Ascending aorta (tissue), 2 donors: ENCODE data around the gene PSMD6. TPM values are rescaled to one million over a fixed set of nuclear protein-coding genes. Genes with fewer than 3 reads are reported as not detected.
A peak's percentile ranks its signal among the peaks of the same experiment; 100 is the strongest.

ENCODE experiments used
- DNase-seq, 2 donors: peaks; one replicate each; pipeline ENCODE4 v3.0.0-alpha.2; 2019; ENCODE audit warnings: low spot score in 2 of 2
- H3K27ac ChIP-seq, 2 donors: fragments of 200-600 bp; sonication (generic); one replicate each; pipeline ENCODE4 v1.5.1; 2016 to 2017; ENCODE audit warnings: mild to moderate bottlenecking in 1 of 2
- H3K27me3 ChIP-seq: fragments of 200-600 bp; sonication (generic); one replicate; pipeline ENCODE4 v1.5.1; 2017
- H3K36me3 ChIP-seq, 2 donors: fragments of 200-600 bp; sonication (generic); one replicate each; pipeline ENCODE4 v1.5.1; 2016
- H3K4me1 ChIP-seq, 2 donors: fragments of 200-600 bp; sonication (generic); one replicate each; pipeline ENCODE4 v1.5.1; 2016 to 2017; ENCODE audit warnings: mild to moderate bottlenecking in 1 of 2
- H3K4me3 ChIP-seq, 2 donors: fragments of 200-600 bp; sonication (generic); one replicate each; pipeline ENCODE4 v1.5.1; 2016 to 2017; ENCODE audit warnings: mild to moderate bottlenecking in 1 of 2
- H3K9me3 ChIP-seq, 2 donors: fragments of 200-600 bp; sonication (generic); one replicate each; pipeline ENCODE4 v1.5.1; 2016
- intact Hi-C: fragments of 100-400 bp; cut with DNase I; formaldehyde crosslinking; loops from one replicate; pipeline ENCODE4 v1.15.1; 2023
- total RNA-seq: library from RNA; depleted of rRNA; stranded (reverse); fragments of >200 nt; gene quantifications from one replicate; pipeline ENCODE4 v1.1.0, GENCODE V29; 2016
- TF ChIP-seq, protein P1 (sequence below), 3 experiments: fragments of 200-600 bp in 2 of 3; fragments of 450-650 bp in 1 of 3; sonication (generic) in 2 of 3; IDR thresholded peaks; one replicate each; pipeline ENCODE4 v1.5.1; 2016 to 2019; ENCODE audit warnings: antibody characterized with exemption in 3 of 3, mild to moderate bottlenecking in 1 of 3, moderate library complexity in 1 of 3

PSMD6 gene
- total RNA-seq, 1 donor from 2014 or later = 49.2 TPM

DNA sequence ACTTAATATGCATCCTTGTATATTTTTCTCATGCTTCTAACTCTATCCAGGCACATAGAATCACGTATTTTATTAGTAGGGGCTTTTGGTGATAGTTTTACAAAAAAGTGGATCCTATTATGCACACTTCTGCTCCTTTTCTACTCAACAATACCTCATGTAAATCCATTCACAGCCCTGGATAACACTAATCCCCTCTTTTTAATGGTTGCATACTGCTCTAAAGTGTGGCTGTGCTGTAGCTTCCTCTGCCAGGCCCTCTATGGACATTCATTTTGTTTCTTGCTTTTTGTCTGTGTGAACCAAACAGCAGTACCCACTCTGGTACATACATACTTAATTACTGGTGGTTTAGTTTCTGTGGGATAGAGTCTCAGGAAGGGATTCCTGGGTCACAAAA, 59.8 kb downstream of the PSMD6 start:
- intact Hi-C loops = loop anchor here (2.0 kb wide), 1 partner anchor 29 kb away; no protein-coding TSS in a partner anchor
- Histone ChIP-seq H3K36me3 (no peaks in the 10 kb centered on the region), H3K27me3 (no peaks in the 10 kb centered on the region), H3K9me3 (no peaks in the 10 kb centered on the region), H3K4me1 (peaks cover 3 to 33% of the 10 kb centered on the region in 2 donors), H3K4me3 (no peak overlapping the region), H3K27ac (no peak overlapping the region)
- TF ChIP-seq, protein P1, sequence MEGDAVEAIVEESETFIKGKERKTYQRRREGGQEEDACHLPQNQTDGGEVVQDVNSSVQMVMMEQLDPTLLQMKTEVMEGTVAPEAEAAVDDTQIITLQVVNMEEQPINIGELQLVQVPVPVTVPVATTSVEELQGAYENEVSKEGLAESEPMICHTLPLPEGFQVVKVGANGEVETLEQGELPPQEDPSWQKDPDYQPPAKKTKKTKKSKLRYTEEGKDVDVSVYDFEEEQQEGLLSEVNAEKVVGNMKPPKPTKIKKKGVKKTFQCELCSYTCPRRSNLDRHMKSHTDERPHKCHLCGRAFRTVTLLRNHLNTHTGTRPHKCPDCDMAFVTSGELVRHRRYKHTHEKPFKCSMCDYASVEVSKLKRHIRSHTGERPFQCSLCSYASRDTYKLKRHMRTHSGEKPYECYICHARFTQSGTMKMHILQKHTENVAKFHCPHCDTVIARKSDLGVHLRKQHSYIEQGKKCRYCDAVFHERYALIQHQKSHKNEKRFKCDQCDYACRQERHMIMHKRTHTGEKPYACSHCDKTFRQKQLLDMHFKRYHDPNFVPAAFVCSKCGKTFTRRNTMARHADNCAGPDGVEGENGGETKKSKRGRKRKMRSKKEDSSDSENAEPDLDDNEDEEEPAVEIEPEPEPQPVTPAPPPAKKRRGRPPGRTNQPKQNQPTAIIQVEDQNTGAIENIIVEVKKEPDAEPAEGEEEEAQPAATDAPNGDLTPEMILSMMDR (IDR thresholded peaks at IDR 0.05) = no peak
- DNase-seq = no peak

DNA sequence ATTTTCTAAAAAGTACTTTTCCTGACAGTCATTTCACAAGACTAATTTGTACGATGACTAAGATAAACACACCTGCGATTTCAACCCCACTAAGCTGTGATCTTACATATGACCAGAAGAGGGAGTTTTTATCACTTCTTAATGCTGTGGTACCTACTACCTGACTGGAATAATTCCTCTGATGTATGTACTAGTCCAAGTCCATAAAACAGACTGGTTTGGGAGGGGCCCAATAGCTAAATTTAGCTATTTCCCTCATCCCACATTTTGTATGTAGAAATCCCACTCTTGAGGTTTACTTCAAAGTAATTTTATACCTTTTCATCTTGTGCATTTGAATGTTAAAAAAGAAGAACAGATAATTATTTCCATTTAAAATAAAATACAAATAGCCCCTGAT, 61.4 kb downstream of the PSMD6 start:
- Histone ChIP-seq H3K27ac (no peak overlapping the region), H3K27me3 (no peaks in the 10 kb centered on the region), H3K4me1 (peaks cover 3 to 27% of the 10 kb centered on the region in 2 donors), H3K9me3 (no peaks in the 10 kb centered on the region), H3K36me3 (no peaks in the 10 kb centered on the region), H3K4me3 (no peak overlapping the region)
- DNase-seq = no peak
- TF ChIP-seq, protein P1 (IDR thresholded peaks at IDR 0.05) = peak; percentile 37 to 58 (median 42)
- intact Hi-C loops = loop anchor here (1.0 to 2.0 kb wide), 3 partner anchors 13 to 61 kb away; partner anchors contain the start of gene PSMD6

Other genes with a start within 250 kb of the PSMD6 start
- gene C3orf49, start 204.2 kb downstream of the PSMD6 start, total RNA-seq = not detected
- gene THOC7, start 159.7 kb downstream of the PSMD6 start, total RNA-seq = 13.8 TPM
- gene ATXN7, start 159.6 kb downstream of the PSMD6 start, total RNA-seq = 13.2 TPM
- gene SCAANT1, start 111.1 kb downstream of the PSMD6 start, total RNA-seq = not detected
- 24.7 TPM for gene PRICKLE2, start 202.0 kb upstream of the PSMD6 start, total RNA-seq